ENCODE data around the gene ZNF280B. TPM values are rescaled to one million over a fixed set of nuclear protein-coding genes. Genes with fewer than 3 reads are reported as not detected.
A peak's percentile ranks its signal among the peaks of the same experiment; 100 is the strongest.

ZNF280B gene
- total and polyA plus RNA-seq, 5 donors from 2014 or later: 0.70 to 1.9 (median 0.84) TPM

- no peak overlapping the region for H3K4me3 ChIP-seq (ENCODE audit: low read depth, low read length)
- Mint-ChIP-seq H3K27me3 (peaks cover 32% of the 10 kb centered on the region), H3K9me3 (peaks cover 0 to 22% (median 5%) of the 10 kb centered on the region in 7 donors), H3K27ac (no peak overlapping the region), H3K36me3 (no peaks in the 10 kb centered on the region), H3K4me3 (no peak overlapping the region), H3K4me1 (no peaks in the 10 kb centered on the region)
- ATAC-seq (ENCODE audit: low read depth in 2 of 2) (no peak), DNase-seq (no peak)
- peaks cover 5 to 9% of the 10 kb centered on the region in 2 experiments for H3K9me3 ChIP-seq (ENCODE audit: control insufficient read depth in 2 of 2, low read length in 2 of 2)
- H3K27me3 ChIP-seq (ENCODE audit: control insufficient read depth, insufficient read depth, low read length): peaks cover 6% of the 10 kb centered on the region
- H3K27ac ChIP-seq (ENCODE audit: insufficient read depth, low read length, poor library complexity, severe bottlenecking): no peak overlapping the region
- no peaks in the 10 kb centered on the region for H3K36me3 ChIP-seq (ENCODE audit: control insufficient read depth, insufficient read depth, low read length)
- H3K4me1 ChIP-seq (ENCODE audit: control insufficient read depth, insufficient read depth, low read length, poor library complexity, severe bottlenecking): no peaks in the 10 kb centered on the region
Measured at GRCh38 chr22:22465782-22466181, 42.8 kb downstream of the ZNF280B start.

- Mint-ChIP-seq H3K4me3 (no peak overlapping the region), H3K4me1 (no peaks in the 10 kb centered on the region), H3K9me3 (peaks cover 0 to 26% (median 5%) of the 10 kb centered on the region in 7 donors), H3K36me3 (no peaks in the 10 kb centered on the region), H3K27ac (no peak overlapping the region), H3K27me3 (peaks cover 37% of the 10 kb centered on the region)
- Histone ChIP-seq H3K4me3 (ENCODE audit: low read depth, low read length) (no peak overlapping the region), H3K27ac (ENCODE audit: insufficient read depth, low read length, poor library complexity, severe bottlenecking) (no peak overlapping the region), H3K9me3 (ENCODE audit: control insufficient read depth in 2 of 2, low read length in 2 of 2) (peaks cover 9 to 11% of the 10 kb centered on the region in 2 experiments), H3K27me3 (ENCODE audit: control insufficient read depth, insufficient read depth, low read length) (peaks cover 7% of the 10 kb centered on the region), H3K36me3 (ENCODE audit: control insufficient read depth, insufficient read depth, low read length) (no peaks in the 10 kb centered on the region), H3K4me1 (ENCODE audit: control insufficient read depth, insufficient read depth, low read length, poor library complexity, severe bottlenecking) (no peaks in the 10 kb centered on the region)
- DNase-seq (no peak), ATAC-seq (ENCODE audit: low read depth in 2 of 2) (no peak)
Measured at GRCh38 chr22:22465094-22465602, 43.4 kb downstream of the ZNF280B start.

GRCh38 chr22:22464541-22465054 is 43.9 kb downstream of the ZNF280B start:
- Mint-ChIP-seq H3K4me3 (no peak overlapping the region), H3K36me3 (no peaks in the 10 kb centered on the region), H3K4me1 (no peaks in the 10 kb centered on the region), H3K27me3 (peaks cover 37% of the 10 kb centered on the region), H3K9me3 (peaks cover 0 to 26% (median under 1%) of the 10 kb centered on the region in 7 donors), H3K27ac (no peak overlapping the region)
- DNase-seq: no peak
- Histone ChIP-seq H3K4me1 (ENCODE audit: control insufficient read depth, insufficient read depth, low read length, poor library complexity, severe bottlenecking) (no peaks in the 10 kb centered on the region), H3K9me3 (ENCODE audit: control insufficient read depth in 2 of 2, low read length in 2 of 2) (peaks cover 11 to 17% of the 10 kb centered on the region in 2 experiments), H3K36me3 (ENCODE audit: control insufficient read depth, insufficient read depth, low read length) (no peaks in the 10 kb centered on the region), H3K27ac (ENCODE audit: insufficient read depth, low read length, poor library complexity, severe bottlenecking) (no peak overlapping the region), H3K4me3 (ENCODE audit: low read depth, low read length) (no peak overlapping the region), H3K27me3 (ENCODE audit: control insufficient read depth, insufficient read depth, low read length) (peaks cover 7% of the 10 kb centered on the region)
- ATAC-seq (ENCODE audit: low read depth in 2 of 2): no peak

- Histone ChIP-seq H3K4me1 (ENCODE audit: control insufficient read depth, insufficient read depth, low read length, poor library complexity, severe bottlenecking) (no peaks in the 10 kb centered on the region), H3K9me3 (ENCODE audit: control insufficient read depth in 2 of 2, low read length in 2 of 2) (peaks cover 13 to 23% of the 10 kb centered on the region in 2 experiments), H3K4me3 (ENCODE audit: low read depth, low read length) (no peak overlapping the region), H3K27ac (ENCODE audit: insufficient read depth, low read length, poor library complexity, severe bottlenecking) (no peak overlapping the region), H3K27me3 (ENCODE audit: control insufficient read depth, insufficient read depth, low read length) (peaks cover 7% of the 10 kb centered on the region), H3K36me3 (ENCODE audit: control insufficient read depth, insufficient read depth, low read length) (no peaks in the 10 kb centered on the region)
- Mint-ChIP-seq H3K36me3 (no peaks in the 10 kb centered on the region), H3K9me3 (peaks cover 0 to 28% (median 1%) of the 10 kb centered on the region in 7 donors), H3K27me3 (peaks cover 37% of the 10 kb centered on the region), H3K4me1 (no peaks in the 10 kb centered on the region), H3K27ac (no peak overlapping the region), H3K4me3 (no peak overlapping the region)
- ATAC-seq (ENCODE audit: low read depth in 2 of 2) (no peak), DNase-seq (peak; percentile 20 to 61 (median 40))
Measured at GRCh38 chr22:22463855-22464540, 44.5 kb downstream of the ZNF280B start.

- DNase-seq (no peak), ATAC-seq (ENCODE audit: low read depth in 2 of 2) (no peak)
- Mint-ChIP-seq H3K27me3 (peaks cover 37% of the 10 kb centered on the region), H3K4me3 (no peak overlapping the region), H3K4me1 (no peaks in the 10 kb centered on the region), H3K36me3 (no peaks in the 10 kb centered on the region), H3K9me3 (peaks cover 0 to 27% (median 5%) of the 10 kb centered on the region in 7 donors), H3K27ac (no peak overlapping the region)
- Histone ChIP-seq H3K4me1 (ENCODE audit: control insufficient read depth, insufficient read depth, low read length, poor library complexity, severe bottlenecking) (no peaks in the 10 kb centered on the region), H3K9me3 (ENCODE audit: control insufficient read depth in 2 of 2, low read length in 2 of 2) (peaks cover 16 to 28% of the 10 kb centered on the region in 2 experiments), H3K27me3 (ENCODE audit: control insufficient read depth, insufficient read depth, low read length) (peaks cover 7% of the 10 kb centered on the region), H3K27ac (ENCODE audit: insufficient read depth, low read length, poor library complexity, severe bottlenecking) (no peak overlapping the region), H3K36me3 (ENCODE audit: control insufficient read depth, insufficient read depth, low read length) (no peaks in the 10 kb centered on the region), H3K4me3 (ENCODE audit: low read depth, low read length) (no peak overlapping the region)
Measured at GRCh38 chr22:22462813-22463567, 45.6 kb downstream of the ZNF280B start.

GRCh38 chr22:22461583-22461982 is 47.0 kb downstream of the ZNF280B start:
- Histone ChIP-seq H3K4me3 (ENCODE audit: low read depth, low read length) (no peak overlapping the region), H3K9me3 (ENCODE audit: control insufficient read depth in 2 of 2, low read length in 2 of 2) (peaks cover 16 to 36% of the 10 kb centered on the region in 2 experiments), H3K27me3 (ENCODE audit: control insufficient read depth, insufficient read depth, low read length) (peaks cover 7% of the 10 kb centered on the region), H3K27ac (ENCODE audit: insufficient read depth, low read length, poor library complexity, severe bottlenecking) (no peak overlapping the region), H3K4me1 (ENCODE audit: control insufficient read depth, insufficient read depth, low read length, poor library complexity, severe bottlenecking) (no peaks in the 10 kb centered on the region), H3K36me3 (ENCODE audit: control insufficient read depth, insufficient read depth, low read length) (no peaks in the 10 kb centered on the region)
- no peaks in the 10 kb centered on the region for H3K4me1 Mint-ChIP-seq
- H3K27me3 Mint-ChIP-seq: peaks cover 40% of the 10 kb centered on the region
- peaks cover 0 to 28% (median 5%) of the 10 kb centered on the region in 7 donors for H3K9me3 Mint-ChIP-seq
- no peak for ATAC-seq (ENCODE audit: low read depth in 2 of 2)
- no peak overlapping the region for H3K4me3 Mint-ChIP-seq
- no peaks in the 10 kb centered on the region for H3K36me3 Mint-ChIP-seq
- DNase-seq: no peak
- no peak overlapping the region for H3K27ac Mint-ChIP-seq

- no peak overlapping the region for H3K27ac Mint-ChIP-seq
- DNase-seq (no peak), ATAC-seq (ENCODE audit: low read depth in 2 of 2) (no peak)
- no peak overlapping the region for H3K4me3 Mint-ChIP-seq
- Histone ChIP-seq H3K27me3 (ENCODE audit: control insufficient read depth, insufficient read depth, low read length) (peaks cover 7% of the 10 kb centered on the region), H3K36me3 (ENCODE audit: control insufficient read depth, insufficient read depth, low read length) (no peaks in the 10 kb centered on the region), H3K27ac (ENCODE audit: insufficient read depth, low read length, poor library complexity, severe bottlenecking) (no peak overlapping the region), H3K9me3 (ENCODE audit: control insufficient read depth in 2 of 2, low read length in 2 of 2) (peaks cover 16 to 36% of the 10 kb centered on the region in 2 experiments), H3K4me1 (ENCODE audit: control insufficient read depth, insufficient read depth, low read length, poor library complexity, severe bottlenecking) (no peaks in the 10 kb centered on the region), H3K4me3 (ENCODE audit: low read depth, low read length) (no peak overlapping the region)
- H3K27me3 Mint-ChIP-seq: peaks cover 37% of the 10 kb centered on the region
- H3K4me1 Mint-ChIP-seq: no peaks in the 10 kb centered on the region
- H3K9me3 Mint-ChIP-seq: peaks cover 0 to 28% (median 5%) of the 10 kb centered on the region in 7 donors
- H3K36me3 Mint-ChIP-seq: no peaks in the 10 kb centered on the region
Measured at GRCh38 chr22:22461111-22461510, 47.4 kb downstream of the ZNF280B start.

All from CD4-positive, CD25-positive, alpha-beta regulatory T cell (primary cell).